ENCODE results near the gene HMCN1. TPM values are rescaled to one million over a fixed set of nuclear protein-coding genes. Genes with fewer than 3 reads are reported as not detected.

The HMCN1 gene
- total RNA-seq, 2 experiments from 2014 or later: 0.07 to 0.21 TPM

- DNase-seq: no peak
- POLR2A ChIA-PET: no interaction called here
- H3K4me3 Mint-ChIP-seq: no peak overlapping the region
- H3K36me3 Mint-ChIP-seq (ENCODE audit: low read depth): no peaks in the 10 kb centered on the region
- H3K27me3 Mint-ChIP-seq: peaks cover 9% of the 10 kb centered on the region
- CTCF ChIA-PET: no interaction called here
- no peak overlapping the region for H3K27ac Mint-ChIP-seq
- no peaks in the 10 kb centered on the region for H3K9me3 Mint-ChIP-seq
- no peaks in the 10 kb centered on the region for H3K4me1 Mint-ChIP-seq
These were observed 365.3 kb downstream of the HMCN1 start for GRCh38 chr1:186099336-186100104.

DNA sequence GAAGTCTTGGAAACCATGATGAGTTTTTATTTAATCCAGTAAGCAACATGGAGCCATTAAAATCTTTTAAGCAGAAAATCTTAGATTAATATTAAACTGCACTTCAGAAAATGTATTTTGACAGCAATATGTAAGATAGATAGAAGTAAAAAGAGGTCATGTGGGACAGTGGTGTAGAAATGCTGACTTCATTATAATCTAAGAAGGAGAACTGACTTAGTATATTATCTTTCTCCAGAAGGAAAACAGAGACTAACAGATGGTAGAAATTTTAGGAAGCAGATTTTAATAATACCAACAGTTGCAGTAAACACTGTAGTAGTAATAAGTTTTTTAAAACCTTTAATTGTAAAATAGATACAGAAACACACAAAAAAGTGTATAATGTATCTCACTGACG, 367.9 kb downstream of the HMCN1 start:
- H3K4me3 Mint-ChIP-seq: no peak overlapping the region
- CTCF ChIA-PET: no interaction called here
- DNase-seq: no peak
- no peaks in the 10 kb centered on the region for H3K36me3 Mint-ChIP-seq (ENCODE audit: low read depth)
- POLR2A ChIA-PET: no interaction called here
- no peaks in the 10 kb centered on the region for H3K4me1 Mint-ChIP-seq
- H3K9me3 Mint-ChIP-seq: no peaks in the 10 kb centered on the region
- peaks cover 9% of the 10 kb centered on the region for H3K27me3 Mint-ChIP-seq
- H3K27ac Mint-ChIP-seq: no peak overlapping the region

DNA sequence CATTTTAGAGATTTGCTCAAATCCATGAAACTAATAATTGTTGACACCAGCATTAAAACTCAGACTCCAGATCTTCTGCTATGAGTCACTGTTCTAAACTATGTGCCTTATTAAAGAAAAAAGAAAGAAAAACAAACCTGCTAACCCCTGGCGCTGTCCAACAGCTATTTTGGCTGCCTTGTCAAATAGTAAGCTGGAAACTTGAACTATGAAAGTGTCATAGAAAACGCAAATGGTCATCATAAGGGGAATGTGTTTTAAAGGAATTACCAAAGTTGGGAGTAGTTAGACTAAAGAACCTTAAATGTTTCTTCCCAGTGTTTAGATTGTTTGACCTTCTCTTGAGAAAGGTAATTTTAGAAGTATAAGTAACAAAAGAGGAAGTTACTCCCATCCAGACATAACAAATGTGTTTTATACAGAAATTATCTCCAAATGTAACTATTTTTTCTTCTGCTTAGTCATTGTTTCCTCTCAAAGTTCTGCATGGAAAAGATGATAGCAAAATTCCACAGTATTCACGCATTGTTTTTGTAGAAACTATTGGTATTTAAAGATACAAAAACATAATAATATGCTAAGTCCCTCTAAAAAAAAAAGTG, 368.5 kb downstream of the HMCN1 start:
- Mint-ChIP-seq H3K36me3 (ENCODE audit: low read depth) (no peaks in the 10 kb centered on the region), H3K4me1 (no peaks in the 10 kb centered on the region), H3K4me3 (no peak overlapping the region), H3K9me3 (no peaks in the 10 kb centered on the region), H3K27me3 (peaks cover 9% of the 10 kb centered on the region), H3K27ac (no peak overlapping the region)
- POLR2A ChIA-PET: no interaction called here
- CTCF ChIA-PET: no interaction called here
- DNase-seq: no peak

DNA sequence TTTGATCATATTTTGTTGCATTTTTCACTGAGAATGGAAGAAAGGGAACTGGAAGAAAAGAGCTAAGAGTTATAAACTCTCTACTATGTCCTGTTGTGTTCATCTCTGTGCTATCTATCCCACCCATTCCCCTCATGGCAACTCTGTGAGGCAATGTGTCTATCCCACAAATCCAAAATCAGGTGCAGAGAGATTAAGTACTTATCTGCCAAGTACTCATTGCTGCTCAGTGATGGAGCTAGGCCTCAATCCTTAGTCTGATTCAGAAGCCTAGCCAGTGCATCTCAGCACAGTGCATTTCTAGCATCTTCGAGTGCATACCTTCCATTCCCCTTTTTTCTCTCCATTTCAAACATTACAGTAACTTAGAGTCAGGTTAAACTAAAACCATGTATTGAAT, 370.3 kb downstream of the HMCN1 start:
- ChIA-PET CTCF (no interaction called here), POLR2A (no interaction called here)
- H3K4me1 Mint-ChIP-seq: no peaks in the 10 kb centered on the region
- peaks cover 8% of the 10 kb centered on the region for H3K27me3 Mint-ChIP-seq
- no peak overlapping the region for H3K27ac Mint-ChIP-seq
- H3K36me3 Mint-ChIP-seq (ENCODE audit: low read depth): no peaks in the 10 kb centered on the region
- no peak overlapping the region for H3K4me3 Mint-ChIP-seq
- no peaks in the 10 kb centered on the region for H3K9me3 Mint-ChIP-seq
- no peak for DNase-seq

GRCh38 chr1:186112280-186112679, 378.1 kb downstream of the HMCN1 start:
- H3K27me3 Mint-ChIP-seq: peaks cover 7% of the 10 kb centered on the region
- H3K4me1 Mint-ChIP-seq: no peaks in the 10 kb centered on the region
- no peaks in the 10 kb centered on the region for H3K36me3 Mint-ChIP-seq (ENCODE audit: low read depth)
- no peak for DNase-seq
- peaks cover 3% of the 10 kb centered on the region for H3K9me3 Mint-ChIP-seq
- no peak overlapping the region for H3K27ac Mint-ChIP-seq
- H3K4me3 Mint-ChIP-seq: no peak overlapping the region
- ChIA-PET POLR2A (no interaction called here), CTCF (no interaction called here)

GRCh38 chr1:186113461-186113860, 379.3 kb downstream of the HMCN1 start:
- CTCF ChIA-PET: no interaction called here
- no peaks in the 10 kb centered on the region for H3K4me1 Mint-ChIP-seq
- no peak overlapping the region for H3K4me3 Mint-ChIP-seq
- DNase-seq: no peak
- H3K27ac Mint-ChIP-seq: no peak overlapping the region
- H3K36me3 Mint-ChIP-seq (ENCODE audit: low read depth): no peaks in the 10 kb centered on the region
- peaks cover 3% of the 10 kb centered on the region for H3K9me3 Mint-ChIP-seq
- POLR2A ChIA-PET: no interaction called here
- peaks cover 7% of the 10 kb centered on the region for H3K27me3 Mint-ChIP-seq

GRCh38 chr1:186118724-186119123, 384.5 kb downstream of the HMCN1 start:
- H3K4me1 Mint-ChIP-seq: no peaks in the 10 kb centered on the region
- H3K9me3 Mint-ChIP-seq: no peaks in the 10 kb centered on the region
- H3K27ac Mint-ChIP-seq: no peak overlapping the region
- peaks cover 7% of the 10 kb centered on the region for H3K27me3 Mint-ChIP-seq
- CTCF ChIA-PET: no interaction called here
- DNase-seq: no peak
- POLR2A ChIA-PET: no interaction called here
- no peak overlapping the region for H3K4me3 Mint-ChIP-seq
- no peaks in the 10 kb centered on the region for H3K36me3 Mint-ChIP-seq (ENCODE audit: low read depth)

DNA sequence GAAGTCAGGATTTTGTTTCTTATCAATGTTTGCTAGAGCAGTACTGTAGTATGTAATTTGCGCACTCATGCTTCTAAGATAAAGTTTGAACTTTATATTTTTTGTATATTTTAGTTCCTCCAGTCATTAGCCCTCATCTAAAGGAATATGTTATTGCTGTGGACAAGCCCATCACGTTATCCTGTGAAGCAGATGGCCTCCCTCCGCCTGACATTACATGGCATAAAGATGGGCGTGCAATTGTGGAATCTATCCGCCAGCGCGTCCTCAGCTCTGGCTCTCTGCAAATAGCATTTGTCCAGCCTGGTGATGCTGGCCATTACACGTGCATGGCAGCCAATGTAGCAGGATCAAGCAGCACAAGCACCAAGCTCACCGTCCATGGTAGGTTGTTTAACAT, 388.6 kb downstream of the HMCN1 start:
- CTCF ChIA-PET: no interaction called here
- POLR2A ChIA-PET: interaction anchor here (0.6 kb wide), 1 partner anchor 1693 kb away, joined by 3 read pairs; no protein-coding TSS in a partner anchor
- Mint-ChIP-seq H3K4me1 (no peaks in the 10 kb centered on the region), H3K9me3 (no peaks in the 10 kb centered on the region), H3K36me3 (ENCODE audit: low read depth) (no peaks in the 10 kb centered on the region), H3K27me3 (peaks cover 6% of the 10 kb centered on the region), H3K4me3 (no peak overlapping the region), H3K27ac (no peak overlapping the region)
- no peak for DNase-seq

DNA sequence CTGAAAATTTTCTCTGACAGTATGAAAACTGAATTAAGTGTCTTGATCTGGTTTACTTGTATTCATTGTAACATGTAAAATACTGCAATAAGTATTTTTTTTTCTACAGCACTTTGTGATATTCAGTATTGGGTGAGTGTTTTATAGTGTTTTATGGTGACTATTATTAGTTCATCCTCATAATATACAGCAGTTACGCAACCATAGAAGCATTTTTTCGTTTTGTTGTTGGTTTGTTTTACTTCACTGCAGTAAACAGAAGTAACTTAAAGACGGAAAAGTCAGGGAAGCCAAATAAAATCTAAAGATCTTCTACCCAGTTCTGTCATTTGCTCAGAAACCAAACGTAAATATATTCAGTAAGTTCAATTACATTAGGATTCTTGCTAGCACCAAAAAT, 390.8 kb downstream of the HMCN1 start:
- Mint-ChIP-seq H3K27ac (no peak overlapping the region), H3K4me3 (no peak overlapping the region), H3K36me3 (ENCODE audit: low read depth) (no peaks in the 10 kb centered on the region), H3K4me1 (no peaks in the 10 kb centered on the region), H3K9me3 (no peaks in the 10 kb centered on the region), H3K27me3 (peaks cover 6% of the 10 kb centered on the region)
- no peak for DNase-seq
- CTCF ChIA-PET: no interaction called here
- POLR2A ChIA-PET: no interaction called here

DNA sequence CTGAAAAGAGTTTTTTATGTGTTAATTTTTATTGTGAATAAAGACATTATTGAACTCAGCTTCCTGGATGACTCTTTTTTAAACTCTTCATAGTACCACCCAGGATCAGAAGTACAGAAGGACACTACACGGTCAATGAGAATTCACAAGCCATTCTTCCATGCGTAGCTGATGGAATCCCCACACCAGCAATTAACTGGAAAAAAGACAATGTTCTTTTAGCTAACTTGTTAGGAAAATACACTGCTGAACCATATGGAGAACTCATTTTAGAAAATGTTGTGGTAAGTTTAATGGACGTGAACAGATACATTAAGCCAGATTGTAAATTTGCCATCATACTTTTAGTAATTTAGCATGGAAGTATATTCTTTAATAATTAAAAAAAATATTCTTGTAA, 391.3 kb downstream of the HMCN1 start:
- no peak overlapping the region for H3K27ac Mint-ChIP-seq
- POLR2A ChIA-PET: no interaction called here
- no peaks in the 10 kb centered on the region for H3K9me3 Mint-ChIP-seq
- H3K36me3 Mint-ChIP-seq (ENCODE audit: low read depth): no peaks in the 10 kb centered on the region
- DNase-seq: no peak
- no peak overlapping the region for H3K4me3 Mint-ChIP-seq
- CTCF ChIA-PET: no interaction called here
- no peaks in the 10 kb centered on the region for H3K4me1 Mint-ChIP-seq
- H3K27me3 Mint-ChIP-seq: peaks cover 6% of the 10 kb centered on the region

DNA sequence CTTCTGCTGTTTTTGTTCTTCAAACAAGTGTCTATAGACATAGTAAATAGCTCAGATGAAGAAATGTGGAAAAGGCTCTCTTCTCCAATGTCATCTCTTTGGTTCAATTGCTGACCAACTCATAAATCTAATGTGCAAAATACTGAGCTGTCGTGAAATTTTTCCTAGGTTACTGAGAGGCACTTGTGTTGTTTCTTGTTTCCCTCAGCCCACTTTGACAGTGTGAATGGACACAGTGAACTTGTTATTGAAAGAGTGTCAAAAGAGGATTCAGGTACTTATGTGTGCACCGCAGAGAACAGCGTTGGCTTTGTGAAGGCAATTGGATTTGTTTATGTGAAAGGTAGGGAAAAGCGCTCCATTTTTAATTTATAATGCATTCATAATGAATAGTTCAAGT, 395.6 kb downstream of the HMCN1 start:
- H3K27me3 Mint-ChIP-seq: peaks cover 6% of the 10 kb centered on the region
- CTCF ChIA-PET: no interaction called here

GRCh38 chr1:186139115-186139514, 404.9 kb downstream of the HMCN1 start:
- peaks cover 2% of the 10 kb centered on the region for H3K9me3 Mint-ChIP-seq
- H3K36me3 Mint-ChIP-seq (ENCODE audit: low read depth): no peaks in the 10 kb centered on the region
- DNase-seq: no peak
- CTCF ChIA-PET: no interaction called here
- POLR2A ChIA-PET: no interaction called here
- H3K27me3 Mint-ChIP-seq: peaks cover 7% of the 10 kb centered on the region
- no peak overlapping the region for H3K4me3 Mint-ChIP-seq
- H3K4me1 Mint-ChIP-seq: no peaks in the 10 kb centered on the region
- H3K27ac Mint-ChIP-seq: no peak overlapping the region

More for the DNA sequence above, 395.6 kb downstream of the HMCN1 start:
- no peak for DNase-seq
- no peak overlapping the region for H3K27ac Mint-ChIP-seq
- POLR2A ChIA-PET: no interaction called here
- no peaks in the 10 kb centered on the region for H3K4me1 Mint-ChIP-seq
- no peaks in the 10 kb centered on the region for H3K9me3 Mint-ChIP-seq
- H3K36me3 Mint-ChIP-seq (ENCODE audit: low read depth): no peaks in the 10 kb centered on the region
- no peak overlapping the region for H3K4me3 Mint-ChIP-seq

- peaks cover 2% of the 10 kb centered on the region for H3K9me3 Mint-ChIP-seq
- no peaks in the 10 kb centered on the region for H3K36me3 Mint-ChIP-seq (ENCODE audit: low read depth)
- no peak overlapping the region for H3K4me3 Mint-ChIP-seq
- DNase-seq: no peak
- no peaks in the 10 kb centered on the region for H3K4me1 Mint-ChIP-seq
- H3K27me3 Mint-ChIP-seq: peaks cover 7% of the 10 kb centered on the region
- ChIA-PET POLR2A (no interaction called here), CTCF (no interaction called here)
- no peak overlapping the region for H3K27ac Mint-ChIP-seq
These were observed 405.5 kb downstream of the HMCN1 start for GRCh38 chr1:186139701-186140100.

- peaks cover 2% of the 10 kb centered on the region for H3K9me3 Mint-ChIP-seq
- H3K4me1 Mint-ChIP-seq: no peaks in the 10 kb centered on the region
- POLR2A ChIA-PET: no interaction called here
- DNase-seq: no peak
- no peak overlapping the region for H3K27ac Mint-ChIP-seq
- H3K27me3 Mint-ChIP-seq: peaks cover 3% of the 10 kb centered on the region
- H3K36me3 Mint-ChIP-seq (ENCODE audit: low read depth): no peaks in the 10 kb centered on the region
- no peak overlapping the region for H3K4me3 Mint-ChIP-seq
- CTCF ChIA-PET: no interaction called here
These were observed 408.0 kb downstream of the HMCN1 start for GRCh38 chr1:186142159-186142558.

All from activated CD4-positive, alpha-beta T cell treated with anti-CD3 and anti-CD28 coated beads, Interleukin-2, amount 10 ng/mL, durations not matched to agents 7 days and 5 days (primary cell).